Measurements from ENCODE around the gene DGKH.

The DGKH gene

GRCh38 chr13:42181381-42181953 lies 133.0 kb downstream of the DGKH start:
- no peak for DNase-seq (ENCODE audit: low read depth, low spot score)
- WGBS (ENCODE audit: insufficient coverage, insufficient read length), result no CpG with 5 or more reads among the region's 2 CpGs
- no peak overlapping the region for H3K4me3 ChIP-seq (ENCODE audit: low read length)
- no peaks in the 10 kb centered on the region for H3K36me3 ChIP-seq (ENCODE audit: control insufficient read depth, insufficient read depth, low read length)
- no peaks in the 10 kb centered on the region for H3K9me3 ChIP-seq (ENCODE audit: control insufficient read depth, insufficient read depth, low read length)
- no peak overlapping the region for H3K27ac ChIP-seq (ENCODE audit: low read length)
- H3K27me3 ChIP-seq (ENCODE audit: control insufficient read depth, insufficient read depth, low read length), result no peaks in the 10 kb centered on the region
- H3K4me1 ChIP-seq (ENCODE audit: control insufficient read depth, insufficient read depth, low read length), result no peaks in the 10 kb centered on the region

- Histone ChIP-seq H3K9me3 (ENCODE audit: control insufficient read depth, insufficient read depth, low read length) (no peaks in the 10 kb centered on the region), H3K36me3 (ENCODE audit: control insufficient read depth, insufficient read depth, low read length) (no peaks in the 10 kb centered on the region), H3K27ac (ENCODE audit: low read length) (no peak overlapping the region), H3K4me1 (ENCODE audit: control insufficient read depth, insufficient read depth, low read length) (no peaks in the 10 kb centered on the region), H3K27me3 (ENCODE audit: control insufficient read depth, insufficient read depth, low read length) (no peaks in the 10 kb centered on the region), H3K4me3 (ENCODE audit: low read length) (no peak overlapping the region)
- DNase-seq (ENCODE audit: low read depth, low spot score), result no peak
- WGBS (ENCODE audit: insufficient coverage, insufficient read length), result no CpG with 5 or more reads among the region's 7 CpGs
These were observed 140.6 kb downstream of the DGKH start for GRCh38 chr13:42189061-42189460.

GRCh38 chr13:42190529-42190928 lies 142.1 kb downstream of the DGKH start:
- WGBS (ENCODE audit: insufficient coverage, insufficient read length), result no CpG with 5 or more reads among the region's 1 CpG
- no peaks in the 10 kb centered on the region for H3K27me3 ChIP-seq (ENCODE audit: control insufficient read depth, insufficient read depth, low read length)
- no peaks in the 10 kb centered on the region for H3K4me1 ChIP-seq (ENCODE audit: control insufficient read depth, insufficient read depth, low read length)
- no peak for DNase-seq (ENCODE audit: low read depth, low spot score)
- no peak overlapping the region for H3K27ac ChIP-seq (ENCODE audit: low read length)
- H3K9me3 ChIP-seq (ENCODE audit: control insufficient read depth, insufficient read depth, low read length), result no peaks in the 10 kb centered on the region
- H3K4me3 ChIP-seq (ENCODE audit: low read length), result no peak overlapping the region
- H3K36me3 ChIP-seq (ENCODE audit: control insufficient read depth, insufficient read depth, low read length), result no peaks in the 10 kb centered on the region

- Histone ChIP-seq H3K4me1 (ENCODE audit: control insufficient read depth, insufficient read depth, low read length) (no peaks in the 10 kb centered on the region; the same call in none of the 2 replicates), H3K36me3 (ENCODE audit: control insufficient read depth, insufficient read depth, low read length) (no peaks in the 10 kb centered on the region), H3K27me3 (ENCODE audit: control insufficient read depth, insufficient read depth, low read length) (no peaks in the 10 kb centered on the region), H3K9me3 (ENCODE audit: control insufficient read depth, insufficient read depth, low read length) (no peaks in the 10 kb centered on the region), H3K4me3 (ENCODE audit: low read length) (no peak overlapping the region), H3K27ac (ENCODE audit: low read length) (no peak overlapping the region)
- no peak for DNase-seq (ENCODE audit: low read depth, low spot score)
- no CpG with 5 or more reads among the region's 5 CpGs for WGBS (ENCODE audit: insufficient coverage, insufficient read length)
These were observed 163.4 kb downstream of the DGKH start for GRCh38 chr13:42211704-42212464.

GRCh38 chr13:42214446-42214845 lies 166.0 kb downstream of the DGKH start:
- H3K4me1 ChIP-seq (ENCODE audit: control insufficient read depth, insufficient read depth, low read length), result no peaks in the 10 kb centered on the region; the same call in none of the 2 replicates
- H3K36me3 ChIP-seq (ENCODE audit: control insufficient read depth, insufficient read depth, low read length), result no peaks in the 10 kb centered on the region
- H3K27me3 ChIP-seq (ENCODE audit: control insufficient read depth, insufficient read depth, low read length), result no peaks in the 10 kb centered on the region
- no peak overlapping the region for H3K4me3 ChIP-seq (ENCODE audit: low read length)
- no peaks in the 10 kb centered on the region for H3K9me3 ChIP-seq (ENCODE audit: control insufficient read depth, insufficient read depth, low read length)
- DNase-seq (ENCODE audit: low read depth, low spot score), result no peak
- no CpG with 5 or more reads among the region's 4 CpGs for whole genome bisulfite sequencing (ENCODE audit: insufficient coverage, insufficient read length)
- no peak overlapping the region for H3K27ac ChIP-seq (ENCODE audit: low read length)

- no peaks in the 10 kb centered on the region; the same call in none of the 2 replicates for H3K4me1 ChIP-seq (ENCODE audit: control insufficient read depth, insufficient read depth, low read length)
- no CpG with 5 or more reads among the region's 6 CpGs for WGBS (ENCODE audit: insufficient coverage, insufficient read length)
These were observed 167.4 kb downstream of the DGKH start for GRCh38 chr13:42215578-42216421.

GRCh38 chr13:42216422-42216735 lies 167.9 kb downstream of the DGKH start:
- no CpG with 5 or more reads among the region's 1 CpG for WGBS (ENCODE audit: insufficient coverage, insufficient read length)
- no peaks in the 10 kb centered on the region for H3K36me3 ChIP-seq (ENCODE audit: control insufficient read depth, insufficient read depth, low read length)
- no peaks in the 10 kb centered on the region for H3K9me3 ChIP-seq (ENCODE audit: control insufficient read depth, insufficient read depth, low read length)
- H3K27me3 ChIP-seq (ENCODE audit: control insufficient read depth, insufficient read depth, low read length), result no peaks in the 10 kb centered on the region
- no peak overlapping the region for H3K27ac ChIP-seq (ENCODE audit: low read length)
- no peaks in the 10 kb centered on the region; the same call in none of the 2 replicates for H3K4me1 ChIP-seq (ENCODE audit: control insufficient read depth, insufficient read depth, low read length)
- no peak for DNase-seq (ENCODE audit: low read depth, low spot score)
- no peak overlapping the region for H3K4me3 ChIP-seq (ENCODE audit: low read length)

More at GRCh38 chr13:42215578-42216421, 167.4 kb downstream of the DGKH start:
- H3K4me3 ChIP-seq (ENCODE audit: low read length), result no peak overlapping the region
- no peaks in the 10 kb centered on the region for H3K36me3 ChIP-seq (ENCODE audit: control insufficient read depth, insufficient read depth, low read length)
- no peaks in the 10 kb centered on the region for H3K27me3 ChIP-seq (ENCODE audit: control insufficient read depth, insufficient read depth, low read length)
- H3K27ac ChIP-seq (ENCODE audit: low read length), result no peak overlapping the region
- peak; percentile 25 for DNase-seq (ENCODE audit: low read depth, low spot score)
- H3K9me3 ChIP-seq (ENCODE audit: control insufficient read depth, insufficient read depth, low read length), result no peaks in the 10 kb centered on the region

GRCh38 chr13:42218576-42218975 lies 170.1 kb downstream of the DGKH start:
- WGBS (ENCODE audit: insufficient coverage, insufficient read length), result no CpG with 5 or more reads among the region's 3 CpGs
- Histone ChIP-seq H3K27me3 (ENCODE audit: control insufficient read depth, insufficient read depth, low read length) (no peaks in the 10 kb centered on the region), H3K36me3 (ENCODE audit: control insufficient read depth, insufficient read depth, low read length) (no peaks in the 10 kb centered on the region), H3K4me1 (ENCODE audit: control insufficient read depth, insufficient read depth, low read length) (no peaks in the 10 kb centered on the region; the same call in none of the 2 replicates), H3K4me3 (ENCODE audit: low read length) (no peak overlapping the region), H3K27ac (ENCODE audit: low read length) (no peak overlapping the region), H3K9me3 (ENCODE audit: control insufficient read depth, insufficient read depth, low read length) (no peaks in the 10 kb centered on the region)
- DNase-seq (ENCODE audit: low read depth, low spot score), result no peak

- DNase-seq (ENCODE audit: low read depth, low spot score), result no peak
- Histone ChIP-seq H3K36me3 (ENCODE audit: control insufficient read depth, insufficient read depth, low read length) (no peaks in the 10 kb centered on the region), H3K4me3 (ENCODE audit: low read length) (no peak overlapping the region), H3K9me3 (ENCODE audit: control insufficient read depth, insufficient read depth, low read length) (no peaks in the 10 kb centered on the region), H3K27ac (ENCODE audit: low read length) (no peak overlapping the region), H3K4me1 (ENCODE audit: control insufficient read depth, insufficient read depth, low read length) (no peaks in the 10 kb centered on the region; the same call in none of the 2 replicates), H3K27me3 (ENCODE audit: control insufficient read depth, insufficient read depth, low read length) (no peaks in the 10 kb centered on the region)
- WGBS (ENCODE audit: insufficient coverage, insufficient read length), result no CpG with 5 or more reads among the region's 3 CpGs
These were observed 170.6 kb downstream of the DGKH start for GRCh38 chr13:42219051-42219450.

GRCh38 chr13:42219876-42220275 lies 171.4 kb downstream of the DGKH start:
- WGBS (ENCODE audit: insufficient coverage, insufficient read length), result no CpG with 5 or more reads among the region's 1 CpG
- Histone ChIP-seq H3K9me3 (ENCODE audit: control insufficient read depth, insufficient read depth, low read length) (no peaks in the 10 kb centered on the region), H3K27ac (ENCODE audit: low read length) (no peak overlapping the region), H3K36me3 (ENCODE audit: control insufficient read depth, insufficient read depth, low read length) (no peaks in the 10 kb centered on the region), H3K4me3 (ENCODE audit: low read length) (no peak overlapping the region), H3K27me3 (ENCODE audit: control insufficient read depth, insufficient read depth, low read length) (no peaks in the 10 kb centered on the region), H3K4me1 (ENCODE audit: control insufficient read depth, insufficient read depth, low read length) (no peaks in the 10 kb centered on the region; the same call in 1 of the 2 replicates)
- no peak for DNase-seq (ENCODE audit: low read depth, low spot score)

Measured in iPS DF 6.9 (cell line).